DND-41 (cell line): ENCODE results near the gene GRIK4.

Experiments
- EZH2 ChIP-seq: IDR thresholded peaks from 3 replicates; pipeline ENCODE4 v1.6.1; 2012; ENCODE audit warnings: borderline replicate concordance, low read depth, mild to moderate bottlenecking, moderate library complexity, low read length, inconsistent platforms; ENCODE audit not compliant: severe bottlenecking
- TF ChIP-seq, protein P1 (sequence below): IDR thresholded peaks from 2 replicates; pipeline ENCODE4 v1.5.1; 2012; ENCODE audit warnings: borderline replicate concordance, low read length, moderate library complexity, mild to moderate bottlenecking; ENCODE audit not compliant: poor library complexity, severe bottlenecking; ENCODE audit errors: extremely low read depth

DNA sequence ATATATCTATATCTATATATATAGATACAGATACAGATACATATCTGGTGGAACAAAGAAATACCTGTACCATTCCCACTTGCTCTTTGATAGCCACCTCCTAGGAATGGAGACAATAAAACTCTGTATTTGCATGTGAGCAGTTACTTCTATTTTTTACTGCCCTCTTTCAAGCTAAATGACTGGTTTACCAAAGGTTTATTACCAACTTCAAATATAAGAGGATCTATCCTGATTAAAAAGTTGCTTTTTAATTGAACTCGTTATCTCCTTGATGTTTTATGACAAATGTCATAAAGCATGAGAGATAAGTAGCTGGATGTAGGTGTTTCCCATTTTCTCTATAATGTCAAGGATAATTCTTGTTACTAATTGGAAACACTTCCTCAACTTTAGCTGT is 21.7 kb upstream of the GRIK4 start:
- TF ChIP-seq, protein P1, sequence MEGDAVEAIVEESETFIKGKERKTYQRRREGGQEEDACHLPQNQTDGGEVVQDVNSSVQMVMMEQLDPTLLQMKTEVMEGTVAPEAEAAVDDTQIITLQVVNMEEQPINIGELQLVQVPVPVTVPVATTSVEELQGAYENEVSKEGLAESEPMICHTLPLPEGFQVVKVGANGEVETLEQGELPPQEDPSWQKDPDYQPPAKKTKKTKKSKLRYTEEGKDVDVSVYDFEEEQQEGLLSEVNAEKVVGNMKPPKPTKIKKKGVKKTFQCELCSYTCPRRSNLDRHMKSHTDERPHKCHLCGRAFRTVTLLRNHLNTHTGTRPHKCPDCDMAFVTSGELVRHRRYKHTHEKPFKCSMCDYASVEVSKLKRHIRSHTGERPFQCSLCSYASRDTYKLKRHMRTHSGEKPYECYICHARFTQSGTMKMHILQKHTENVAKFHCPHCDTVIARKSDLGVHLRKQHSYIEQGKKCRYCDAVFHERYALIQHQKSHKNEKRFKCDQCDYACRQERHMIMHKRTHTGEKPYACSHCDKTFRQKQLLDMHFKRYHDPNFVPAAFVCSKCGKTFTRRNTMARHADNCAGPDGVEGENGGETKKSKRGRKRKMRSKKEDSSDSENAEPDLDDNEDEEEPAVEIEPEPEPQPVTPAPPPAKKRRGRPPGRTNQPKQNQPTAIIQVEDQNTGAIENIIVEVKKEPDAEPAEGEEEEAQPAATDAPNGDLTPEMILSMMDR: no peak
- no peak for TF ChIP-seq EZH2
